Astrocyte (in vitro differentiated cells and primary cell): ENCODE results near the gene PDZD2. TPM values are rescaled to one million over a fixed set of nuclear protein-coding genes. Genes with fewer than 3 reads are reported as not detected.
A peak's percentile ranks its signal among the peaks of the same experiment; 100 is the strongest.

Experiments
- DNase-seq: peaks from one replicate; pipeline ENCODE4 v3.0.0-alpha.2; 2010; ENCODE audit warnings: low read depth
- FAIRE-seq: peaks from 2 replicates; lab custom pipeline; 2011; peaks lifted over from hg19 to GRCh38; lab: Jason Lieb, UNC
- H2AFZ ChIP-seq: 2 replicates; pipeline ENCODE4 v1.6.0; 2012; ENCODE audit warnings: low read depth, low read length, inconsistent platforms
- H3K27ac ChIP-seq: 2 replicates; pipeline ENCODE4 v1.5.1; 2011; ENCODE audit warnings: low read depth, low read length, inconsistent platforms
- H3K27me3 ChIP-seq: 2 replicates; pipeline ENCODE4 v1.6.0; 2011; ENCODE audit warnings: low read length, inconsistent platforms; ENCODE audit not compliant: insufficient read depth
- H3K36me3 ChIP-seq: 2 replicates; pipeline ENCODE4 v1.5.1; 2011; ENCODE audit warnings: low read length, inconsistent platforms; ENCODE audit not compliant: insufficient read depth
- H3K4me1 ChIP-seq: 2 replicates; pipeline ENCODE4 v1.5.1; 2011; ENCODE audit warnings: low read length, inconsistent platforms; ENCODE audit not compliant: insufficient read depth
- H3K4me2 ChIP-seq: 2 replicates; pipeline ENCODE4 v1.6.0; 2012; ENCODE audit warnings: low read length, inconsistent platforms
- H3K4me3 ChIP-seq: 2 replicates; pipeline ENCODE4 v1.5.1; 2011; ENCODE audit warnings: low read depth, mild to moderate bottlenecking, low read length, inconsistent platforms; ENCODE audit not compliant: insufficient read depth
- H3K79me2 ChIP-seq: 2 replicates; pipeline ENCODE4 v1.6.0; 2012; ENCODE audit warnings: mild to moderate bottlenecking, low read length, inconsistent platforms; ENCODE audit not compliant: insufficient read depth
- H3K9ac ChIP-seq: 2 replicates; pipeline ENCODE4 v1.6.0; 2012; ENCODE audit warnings: mild to moderate bottlenecking, low read length, inconsistent platforms
- H3K9me3 ChIP-seq: 2 replicates; pipeline ENCODE4 v1.5.1; 2012; ENCODE audit warnings: low read depth, mild to moderate bottlenecking, low read length, inconsistent platforms; ENCODE audit not compliant: insufficient read depth
- H4K20me1 ChIP-seq: 2 replicates; pipeline ENCODE4 v1.6.0; 2012; ENCODE audit warnings: low read length, inconsistent platforms; ENCODE audit not compliant: insufficient read depth
- H3K27ac Mint-ChIP-seq: one replicate; pipeline ENCODE4 v1.8.0; 2021; ENCODE audit warnings: mild to moderate bottlenecking, mixed read lengths; ENCODE audit not compliant: unreplicated experiment
- H3K27me3 Mint-ChIP-seq: one replicate; pipeline ENCODE4 v1.8.0; 2021; ENCODE audit warnings: low read depth, mixed read lengths; ENCODE audit not compliant: unreplicated experiment
- H3K36me3 Mint-ChIP-seq: one replicate; pipeline ENCODE4 v1.8.0; 2021; ENCODE audit warnings: low read depth, mixed read lengths; ENCODE audit not compliant: unreplicated experiment
- H3K4me1 Mint-ChIP-seq: one replicate; pipeline ENCODE4 v1.8.0; 2021; ENCODE audit warnings: low read depth, mixed read lengths; ENCODE audit not compliant: unreplicated experiment
- H3K4me3 Mint-ChIP-seq: one replicate; pipeline ENCODE4 v1.8.0; 2021; ENCODE audit warnings: mild to moderate bottlenecking, moderate library complexity, mixed read lengths; ENCODE audit not compliant: unreplicated experiment
- H3K9me3 Mint-ChIP-seq: one replicate; pipeline ENCODE4 v1.8.0; 2021; ENCODE audit warnings: mild to moderate bottlenecking, mixed read lengths; ENCODE audit not compliant: unreplicated experiment
- CTCF ChIP-seq: IDR thresholded peaks from 2 replicates; pipeline ENCODE4 v1.5.1; 2011; ENCODE audit warnings: low read depth, mild to moderate bottlenecking, inconsistent platforms, low read length, moderate library complexity; ENCODE audit not compliant: insufficient read depth
- EZH2 ChIP-seq: IDR thresholded peaks from 2 replicates; pipeline ENCODE4 v1.6.1; 2012; ENCODE audit warnings: mild to moderate bottlenecking, low read length, inconsistent platforms; ENCODE audit not compliant: insufficient read depth
- total RNA-seq: library from RNA; stranded (reverse); gene quantifications from 2 replicates; pipeline ENCODE4 v1.2.1, GENCODE V29; 2021

Gene PDZD2
- total RNA-seq, 1 donor from 2014 or later, result 10.3 TPM

- peaks cover 92% of the 10 kb centered on the region for H4K20me1 ChIP-seq
- no peaks in the 10 kb centered on the region for H3K27me3 Mint-ChIP-seq
- H3K4me2 ChIP-seq, result no peak overlapping the region
- peaks cover 7% of the 10 kb centered on the region for H3K4me1 ChIP-seq
- no peak overlapping the region for H3K4me3 Mint-ChIP-seq
- TF ChIP-seq EZH2 (no peak), CTCF (no peak)
- H3K4me1 Mint-ChIP-seq, result peaks cover 29% of the 10 kb centered on the region
- H3K9ac ChIP-seq, result no peak overlapping the region
- no peak for DNase-seq
- H3K27me3 ChIP-seq, result no peaks in the 10 kb centered on the region
- no peaks in the 10 kb centered on the region for H3K36me3 Mint-ChIP-seq
- H3K9me3 Mint-ChIP-seq, result no peaks in the 10 kb centered on the region
- H2AFZ ChIP-seq, result no peak overlapping the region
- H3K27ac Mint-ChIP-seq, result no peak overlapping the region
- no peaks in the 10 kb centered on the region for H3K9me3 ChIP-seq
- no peak overlapping the region for H3K4me3 ChIP-seq
- H3K36me3 ChIP-seq, result no peaks in the 10 kb centered on the region
- FAIRE-seq, result no peak
- no peak overlapping the region for H3K27ac ChIP-seq
- peaks cover 97% of the 10 kb centered on the region for H3K79me2 ChIP-seq
Observed at GRCh38 chr5:32147959-32148358, 509.0 kb downstream of the PDZD2 start.

- peak overlapping the region; percentile 47 for H3K4me3 Mint-ChIP-seq
- H2AFZ ChIP-seq, result no peak overlapping the region
- peaks cover 100% of the 10 kb centered on the region for H3K79me2 ChIP-seq
- H3K27me3 Mint-ChIP-seq, result no peaks in the 10 kb centered on the region
- DNase-seq, result no peak
- no peak overlapping the region for H3K4me3 ChIP-seq
- H3K27ac ChIP-seq, result no peak overlapping the region
- H3K27ac Mint-ChIP-seq, result no peak overlapping the region
- H3K9me3 Mint-ChIP-seq, result no peaks in the 10 kb centered on the region
- H3K4me1 ChIP-seq, result no peaks in the 10 kb centered on the region
- peaks cover 24% of the 10 kb centered on the region for H3K4me1 Mint-ChIP-seq
- TF ChIP-seq CTCF, result no peak
- no peaks in the 10 kb centered on the region for H3K27me3 ChIP-seq
- H3K9me3 ChIP-seq, result no peaks in the 10 kb centered on the region
- no peak overlapping the region for H3K9ac ChIP-seq
- FAIRE-seq, result no peak
- H3K4me2 ChIP-seq, result no peak overlapping the region
- peaks cover 98% of the 10 kb centered on the region for H4K20me1 ChIP-seq
- no peaks in the 10 kb centered on the region for H3K36me3 ChIP-seq
- no peaks in the 10 kb centered on the region for H3K36me3 Mint-ChIP-seq
Observed at GRCh38 chr5:32150366-32150765, 511.4 kb downstream of the PDZD2 start.

GRCh38 chr5:32151198-32151597 lies 512.3 kb downstream of the PDZD2 start:
- H3K27me3 ChIP-seq, result no peaks in the 10 kb centered on the region
- H3K36me3 ChIP-seq, result no peaks in the 10 kb centered on the region
- no peaks in the 10 kb centered on the region for H3K9me3 ChIP-seq
- no peak overlapping the region for H3K4me3 Mint-ChIP-seq
- H3K4me1 ChIP-seq, result no peaks in the 10 kb centered on the region
- H3K4me2 ChIP-seq, result no peak overlapping the region
- peaks cover 98% of the 10 kb centered on the region for H4K20me1 ChIP-seq
- no peak overlapping the region for H3K27ac ChIP-seq
- H3K4me3 ChIP-seq, result no peak overlapping the region
- TF ChIP-seq EZH2 (no peak), CTCF (no peak)
- no peak overlapping the region for H3K27ac Mint-ChIP-seq
- peaks cover 100% of the 10 kb centered on the region for H3K79me2 ChIP-seq
- FAIRE-seq (no peak), DNase-seq (no peak)
- no peak overlapping the region for H3K9ac ChIP-seq
- H3K27me3 Mint-ChIP-seq, result no peaks in the 10 kb centered on the region
- no peaks in the 10 kb centered on the region for H3K36me3 Mint-ChIP-seq
- no peak overlapping the region for H2AFZ ChIP-seq
- H3K9me3 Mint-ChIP-seq, result no peaks in the 10 kb centered on the region
- H3K4me1 Mint-ChIP-seq, result peaks cover 20% of the 10 kb centered on the region
